ENCODE results near the gene CBLC.

The CBLC gene

DNA sequence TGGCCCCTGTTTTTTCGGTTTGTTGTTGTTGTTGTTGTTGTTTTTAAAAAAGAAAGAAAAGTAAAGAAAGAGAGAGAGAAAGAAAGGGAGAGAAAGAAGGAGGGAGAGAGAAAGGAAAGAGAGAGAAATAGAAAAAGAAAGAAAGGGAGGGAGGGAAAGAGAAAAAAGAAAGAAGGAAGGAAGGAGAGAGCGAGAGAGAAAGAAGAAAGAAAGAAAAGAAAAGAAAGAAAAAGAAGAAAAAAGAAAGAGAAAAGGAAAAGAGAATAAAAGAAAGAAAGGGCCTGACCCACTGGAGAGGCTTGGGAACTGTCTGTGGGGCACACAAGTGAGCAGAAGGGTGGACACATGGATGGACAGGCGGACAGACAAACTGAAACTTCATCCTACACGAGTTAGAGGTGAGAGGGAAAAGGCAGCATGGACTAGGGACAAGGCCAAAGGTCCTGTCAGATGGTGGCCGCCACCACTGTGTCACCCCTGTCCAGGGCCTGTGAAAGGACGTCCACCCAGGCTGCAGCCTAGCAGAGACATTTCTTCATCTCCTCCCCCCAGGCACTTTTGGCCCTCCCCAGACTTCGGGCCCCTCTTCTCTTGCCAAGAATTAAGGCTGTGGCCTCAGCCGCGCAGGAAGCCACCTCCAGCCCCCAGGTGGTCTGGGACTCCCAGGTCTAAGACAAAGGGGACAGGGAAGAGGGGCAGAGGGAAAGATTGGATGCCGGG lies 22.1 kb downstream of the CBLC start:
- DNase-seq (ENCODE audit: low spot score), result no peak
- FAIRE-seq, result no peak

DNA sequence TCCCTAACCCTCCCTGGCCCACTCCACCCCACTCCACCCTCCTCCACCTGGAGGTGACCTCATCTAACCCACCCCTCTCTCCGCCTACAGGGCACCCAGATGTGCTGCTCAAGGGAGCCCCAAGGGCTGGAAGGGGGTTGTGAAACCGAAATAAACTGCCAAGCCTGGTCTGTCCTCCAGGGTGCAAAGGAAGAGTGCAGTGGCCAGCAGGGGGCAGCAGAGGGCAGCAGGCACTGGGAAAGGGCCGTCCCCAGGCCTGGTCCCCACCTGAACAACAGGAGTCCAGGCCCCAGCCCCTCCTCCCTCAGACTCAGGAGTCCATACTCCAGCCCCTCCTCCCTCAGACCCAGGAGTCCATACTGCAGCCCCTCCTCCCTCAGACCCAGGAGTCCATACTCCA lies 22.8 kb downstream of the CBLC start:
- FAIRE-seq (peak; percentile 17), DNase-seq (ENCODE audit: low spot score) (peak; percentile 85)

DNA sequence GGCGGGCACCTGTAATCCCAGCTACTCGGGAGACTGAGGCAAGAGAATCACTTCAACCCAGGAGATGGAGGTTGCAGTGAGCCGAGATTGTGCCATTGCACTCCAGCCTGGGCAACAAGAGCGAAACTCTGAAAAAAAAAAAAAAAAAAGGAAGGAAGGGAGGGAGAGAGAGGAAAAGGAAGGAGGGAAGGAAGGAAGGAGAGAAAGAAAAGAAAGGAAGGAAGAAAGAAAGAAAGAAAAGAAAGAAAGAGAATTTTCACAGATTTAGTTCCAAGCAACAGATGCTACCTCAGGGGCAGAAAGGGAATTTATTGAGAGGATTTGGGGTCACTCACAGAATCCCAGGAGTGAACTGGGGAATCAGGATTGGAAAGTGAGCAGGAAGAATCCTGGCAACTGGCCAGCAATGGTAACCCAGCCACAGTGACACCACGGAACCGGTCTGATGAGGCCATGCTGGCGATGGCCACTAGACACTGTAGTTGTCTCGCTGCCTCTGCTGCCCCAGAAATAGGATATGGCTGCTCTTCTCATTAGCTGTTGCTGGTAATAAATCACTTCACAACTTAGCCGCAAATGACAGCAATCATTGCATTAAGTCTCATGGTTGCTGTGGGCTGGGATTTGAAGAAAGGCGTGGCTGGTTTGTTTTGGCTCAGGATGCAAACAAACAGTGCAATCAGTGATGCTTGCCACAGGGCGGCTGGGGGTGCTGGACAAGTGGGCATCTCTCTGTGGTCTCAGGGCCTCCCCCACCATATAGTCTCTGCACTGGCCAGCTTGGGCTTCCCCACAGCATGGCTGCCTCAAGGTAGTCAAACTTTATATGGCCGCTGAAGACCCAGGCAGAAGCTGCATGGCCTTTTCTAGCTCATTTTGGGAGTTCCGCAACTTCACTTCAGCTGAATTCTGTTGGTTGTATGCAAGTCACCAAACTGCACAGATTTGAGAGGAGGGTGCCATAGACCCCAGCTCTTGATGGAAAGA lies 26.0 kb downstream of the CBLC start:
- FAIRE-seq, result no peak
- no peak for DNase-seq (ENCODE audit: low spot score)

DNA sequence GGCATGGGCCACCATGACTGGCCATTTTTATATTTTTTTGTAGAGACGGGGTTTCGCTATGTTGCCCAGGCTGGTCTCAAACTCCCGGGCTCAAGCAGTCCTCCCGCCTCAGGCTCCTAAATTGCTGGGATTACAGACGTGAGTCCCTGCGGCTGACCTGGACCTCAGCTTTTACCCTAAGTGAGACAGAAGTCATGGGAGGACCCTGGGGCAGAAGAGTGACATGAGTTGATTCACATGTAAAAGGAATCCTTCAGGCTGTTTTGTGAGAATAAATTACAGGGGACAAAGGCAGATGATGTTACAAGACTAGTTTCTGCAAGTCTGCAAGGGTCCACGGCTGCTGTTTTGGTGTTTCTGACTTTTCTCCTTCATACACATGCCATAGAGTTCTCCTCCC lies 28.6 kb downstream of the CBLC start:
- DNase-seq (ENCODE audit: low spot score) (no peak), FAIRE-seq (no peak)

DNA sequence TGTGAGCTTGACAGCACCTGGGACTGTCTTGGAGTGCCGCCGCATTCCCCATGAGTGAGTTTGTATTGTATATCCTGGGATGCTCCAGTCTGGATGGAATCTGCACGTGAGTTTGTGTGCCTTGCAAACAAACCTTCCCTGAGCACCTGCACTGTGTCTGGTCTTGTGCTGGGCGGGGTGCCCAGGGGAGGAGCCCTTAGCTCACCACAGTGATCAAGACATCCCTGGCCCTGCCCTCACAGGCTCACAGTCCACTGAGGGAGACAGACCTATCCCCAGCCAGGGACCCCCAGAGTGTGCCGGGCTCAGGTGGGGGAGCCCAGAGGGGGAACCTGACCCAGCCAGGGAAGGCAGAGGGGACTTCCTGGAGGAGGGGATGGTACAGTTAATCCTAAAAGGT lies 29.5 kb downstream of the CBLC start:
- FAIRE-seq (no peak), DNase-seq (ENCODE audit: low spot score) (peak; percentile 76)

DNA sequence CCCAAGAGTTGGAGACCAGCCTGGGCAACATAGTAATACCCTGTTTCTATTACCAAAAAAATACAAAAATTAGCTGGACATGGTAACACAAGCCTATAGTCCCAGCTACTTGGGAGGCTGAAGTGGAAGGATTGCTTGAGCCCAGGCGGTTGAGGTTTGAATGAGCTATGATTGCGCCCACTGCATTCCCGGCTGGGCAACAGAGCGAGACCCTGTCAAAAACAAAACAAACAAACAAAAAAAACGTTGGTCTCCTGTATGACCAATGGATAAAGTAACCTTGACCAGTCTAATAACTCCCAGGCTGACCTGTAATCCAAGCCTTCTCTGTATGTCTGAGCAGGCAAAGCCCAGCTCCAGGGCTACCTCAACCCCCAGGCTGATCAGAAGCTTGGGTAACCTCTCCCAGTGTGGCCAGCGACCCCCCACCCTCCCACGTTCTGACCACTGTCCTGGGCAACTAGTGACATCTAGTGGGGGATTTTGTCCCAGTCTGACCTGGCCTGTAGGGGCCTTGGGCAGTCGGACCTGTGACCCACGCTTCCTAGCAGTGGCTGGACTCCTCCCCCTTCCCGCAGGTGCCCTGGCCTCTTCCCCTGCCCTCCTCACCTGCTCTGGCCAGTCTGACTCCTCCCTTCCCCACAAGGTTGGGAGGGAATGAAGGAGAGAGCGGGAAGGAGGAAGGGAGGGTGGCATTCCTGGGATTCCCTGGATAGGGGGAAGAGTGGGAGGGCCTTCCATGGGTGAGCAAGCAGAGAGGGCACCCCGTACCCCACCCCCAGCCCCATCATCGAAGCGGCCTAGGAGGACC lies 30.2 kb downstream of the CBLC start:
- DNase-seq (ENCODE audit: low spot score), result peak; percentile 79
- FAIRE-seq, result peak; percentile 87

DNA sequence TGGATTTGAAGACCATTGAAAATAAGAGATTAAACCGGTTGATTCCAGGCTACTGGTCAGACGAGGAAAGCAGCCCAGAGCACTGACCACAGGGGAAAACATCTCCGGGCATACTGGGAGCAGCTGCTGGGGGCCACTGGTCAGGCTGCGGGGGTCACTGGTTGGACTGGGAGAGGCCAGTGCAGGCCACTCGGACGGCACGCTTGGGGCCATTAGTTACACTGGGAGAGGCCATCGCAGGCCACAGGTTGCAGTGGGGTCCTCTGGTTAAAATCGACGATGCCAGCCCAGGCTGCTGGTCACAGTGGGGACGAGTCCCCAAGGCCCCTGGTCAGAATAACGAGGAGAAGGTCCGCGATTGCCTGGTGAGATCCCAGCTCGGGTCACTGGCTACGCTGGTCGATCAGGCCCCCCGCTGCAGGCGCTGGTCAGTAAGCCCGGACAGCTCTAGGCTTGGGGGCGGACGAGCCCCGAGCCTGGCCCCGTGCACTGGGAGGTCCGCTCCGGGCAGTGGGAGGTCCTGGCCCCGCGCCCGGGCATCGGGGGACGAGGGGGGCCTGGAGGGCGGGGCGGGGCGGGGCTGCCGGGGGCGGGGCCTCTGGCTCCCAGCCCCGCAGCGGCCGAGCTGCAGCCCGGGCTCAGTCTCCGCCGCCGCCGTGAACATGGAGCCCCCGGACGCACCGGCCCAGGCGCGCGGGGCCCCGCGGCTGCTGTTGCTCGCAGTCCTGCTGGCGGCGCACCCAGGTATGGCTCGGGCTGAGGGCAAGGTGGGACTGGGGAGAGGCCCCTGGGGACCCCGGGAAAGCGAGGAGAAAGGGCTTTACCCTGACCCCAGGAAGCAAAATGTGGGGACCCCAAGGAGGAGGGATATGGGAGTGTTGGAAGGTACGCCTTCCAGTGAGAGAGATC lies 31.0 kb downstream of the CBLC start, which contains the start of gene BCAM:
Gene BCAM (plus strand): TSS at position 641 of the 909 bp plus-strand sequence. CDS start 22 bp downstream, at position 663.
- FAIRE-seq (no peak), DNase-seq (ENCODE audit: low spot score) (peak; percentile 95)

DNA sequence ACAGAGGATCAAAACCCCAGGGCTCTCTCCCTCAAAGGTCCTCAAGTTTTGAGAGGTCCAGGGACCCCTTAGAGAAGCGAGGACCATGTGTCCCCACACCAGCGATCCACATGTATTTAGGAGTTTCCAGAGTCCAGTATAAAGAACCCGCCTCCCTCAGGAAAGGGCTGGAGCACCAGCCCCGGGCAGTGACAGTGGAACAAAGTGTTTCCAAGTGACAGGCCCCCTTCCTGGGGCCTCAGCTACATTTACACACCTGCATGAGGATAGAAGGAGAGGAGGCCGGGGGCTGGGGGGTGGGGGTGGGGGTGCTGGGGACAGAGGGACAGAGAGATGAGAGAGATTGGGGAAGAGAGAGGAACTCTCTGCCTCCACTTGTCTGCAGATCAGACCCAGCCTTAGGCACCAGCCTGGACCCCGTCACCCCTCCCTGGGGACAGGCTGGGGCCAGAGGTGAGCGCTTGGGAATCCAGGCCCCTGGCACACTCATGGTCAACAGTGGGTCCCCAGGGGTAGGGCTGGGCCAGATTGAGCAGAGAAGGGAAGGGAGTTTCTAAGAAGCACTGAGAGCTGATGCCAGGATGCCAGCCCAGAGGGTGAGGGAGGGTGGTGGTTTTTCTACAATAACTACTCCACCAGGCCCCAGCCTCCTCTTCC lies 32.0 kb downstream of the CBLC start:
- FAIRE-seq, result no peak
- DNase-seq (ENCODE audit: low spot score), result no peak

DNA sequence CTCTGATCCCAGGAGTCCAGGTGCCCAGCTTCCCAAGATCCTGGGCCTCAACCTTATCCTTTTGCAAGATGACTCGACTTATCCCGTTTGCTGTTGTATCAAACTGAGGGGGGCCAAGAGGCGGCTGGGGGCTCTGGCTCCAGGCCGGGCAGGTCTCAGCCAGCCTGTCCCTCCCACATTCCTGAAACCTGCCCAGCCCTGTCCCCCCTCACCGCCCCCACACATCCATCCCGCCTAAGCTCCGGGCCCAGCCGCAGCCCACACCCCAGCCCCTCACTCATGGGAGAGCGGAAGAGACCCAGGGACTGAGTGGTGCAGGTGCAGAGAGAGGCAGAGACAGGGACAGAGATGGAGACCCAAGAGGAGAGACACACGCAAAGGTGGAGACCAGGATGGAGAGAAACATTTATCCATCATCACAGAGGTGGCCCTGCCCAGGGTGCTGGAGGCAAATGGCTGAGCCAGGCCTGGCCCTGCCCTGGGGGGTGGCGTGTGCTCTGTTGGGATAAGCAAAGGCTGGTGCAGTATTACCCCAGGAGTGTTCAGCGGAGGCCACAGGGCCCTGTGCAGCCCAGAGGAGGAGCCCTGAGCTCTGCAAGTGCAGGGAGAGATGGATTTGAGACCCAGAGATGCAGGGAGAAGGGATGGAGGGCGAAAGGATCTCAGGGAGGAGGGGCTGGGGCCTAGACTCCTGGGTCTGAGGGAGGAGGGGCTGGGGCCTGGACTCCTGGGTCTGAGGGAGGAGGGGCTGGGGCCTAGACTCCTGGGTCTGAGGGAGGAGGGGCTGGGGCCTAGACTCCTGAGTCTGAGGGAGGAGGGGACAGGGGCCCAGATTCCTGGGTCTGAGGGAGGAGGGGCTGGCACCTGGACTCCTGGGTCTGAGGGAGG lies 32.8 kb downstream of the CBLC start:
- FAIRE-seq (no peak), DNase-seq (ENCODE audit: low spot score) (no peak)

DNA sequence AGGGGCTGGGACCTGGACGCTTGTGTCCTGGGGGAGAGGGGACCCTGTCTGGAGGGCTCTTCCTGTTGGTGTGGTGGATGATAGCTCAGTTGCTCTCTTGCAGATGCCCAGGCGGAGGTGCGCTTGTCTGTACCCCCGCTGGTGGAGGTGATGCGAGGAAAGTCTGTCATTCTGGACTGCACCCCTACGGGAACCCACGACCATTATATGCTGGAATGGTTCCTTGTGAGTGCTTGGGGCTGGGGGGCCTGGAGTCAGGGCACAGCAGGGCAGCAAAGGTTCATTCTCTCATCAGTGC lies 33.4 kb downstream of the CBLC start:
- DNase-seq (ENCODE audit: low spot score) (no peak), FAIRE-seq (no peak)

DNA sequence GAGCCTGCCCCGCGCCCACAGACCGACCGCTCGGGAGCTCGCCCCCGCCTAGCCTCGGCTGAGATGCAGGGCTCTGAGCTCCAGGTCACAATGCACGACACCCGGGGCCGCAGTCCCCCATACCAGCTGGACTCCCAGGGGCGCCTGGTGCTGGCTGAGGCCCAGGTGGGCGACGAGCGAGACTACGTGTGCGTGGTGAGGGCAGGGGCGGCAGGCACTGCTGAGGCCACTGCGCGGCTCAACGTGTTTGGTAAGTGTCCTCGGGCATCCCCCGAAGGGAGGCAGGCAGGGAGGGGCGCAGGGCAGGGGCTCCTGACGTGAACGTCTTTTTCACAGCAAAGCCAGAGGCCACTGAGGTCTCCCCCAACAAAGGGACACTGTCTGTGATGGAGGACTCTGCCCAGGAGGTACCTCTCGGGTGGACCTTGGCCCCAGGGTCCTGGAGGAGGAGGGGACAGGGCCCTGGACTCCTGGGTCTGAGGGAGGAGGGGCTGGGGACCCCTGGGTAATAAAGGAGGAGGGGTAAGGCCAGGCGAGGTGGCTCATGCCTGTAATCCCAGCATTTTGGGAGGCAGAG lies 34.5 kb downstream of the CBLC start:
- no peak for DNase-seq (ENCODE audit: low spot score)
- FAIRE-seq, result no peak

DNA sequence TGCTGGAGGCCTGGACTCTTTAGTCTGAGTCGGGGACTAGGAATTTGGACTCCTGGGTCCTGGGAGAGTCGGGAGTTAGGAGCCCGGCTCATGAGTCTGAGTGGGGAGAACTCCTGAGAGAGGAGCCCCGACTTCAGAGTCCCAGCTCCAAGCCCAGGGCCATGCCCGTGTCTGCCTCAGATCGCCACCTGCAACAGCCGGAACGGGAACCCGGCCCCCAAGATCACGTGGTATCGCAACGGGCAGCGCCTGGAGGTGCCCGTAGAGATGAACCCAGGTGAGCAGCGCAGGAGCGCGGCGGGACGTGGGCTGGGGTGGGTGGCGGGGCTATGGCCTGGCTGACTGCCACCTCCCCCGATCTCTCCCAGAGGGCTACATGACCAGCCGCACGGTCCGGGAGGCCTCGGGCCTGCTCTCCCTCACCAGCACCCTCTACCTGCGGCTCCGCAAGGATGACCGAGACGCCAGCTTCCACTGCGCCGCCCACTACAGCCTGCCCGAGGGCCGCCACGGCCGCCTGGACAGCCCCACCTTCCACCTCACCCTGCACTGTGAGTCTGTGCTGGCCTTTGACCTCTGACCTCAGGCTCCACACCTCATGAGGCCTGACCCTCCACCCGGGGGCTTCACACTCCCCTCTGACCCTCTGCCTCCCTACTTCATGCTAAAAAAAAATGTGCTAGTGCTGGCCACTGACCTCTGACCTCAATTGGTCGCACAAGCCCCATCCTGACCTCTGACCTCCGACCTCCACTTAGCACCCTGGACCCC lies 35.6 kb downstream of the CBLC start:
- FAIRE-seq (no peak), DNase-seq (ENCODE audit: low spot score) (no peak)

DNA sequence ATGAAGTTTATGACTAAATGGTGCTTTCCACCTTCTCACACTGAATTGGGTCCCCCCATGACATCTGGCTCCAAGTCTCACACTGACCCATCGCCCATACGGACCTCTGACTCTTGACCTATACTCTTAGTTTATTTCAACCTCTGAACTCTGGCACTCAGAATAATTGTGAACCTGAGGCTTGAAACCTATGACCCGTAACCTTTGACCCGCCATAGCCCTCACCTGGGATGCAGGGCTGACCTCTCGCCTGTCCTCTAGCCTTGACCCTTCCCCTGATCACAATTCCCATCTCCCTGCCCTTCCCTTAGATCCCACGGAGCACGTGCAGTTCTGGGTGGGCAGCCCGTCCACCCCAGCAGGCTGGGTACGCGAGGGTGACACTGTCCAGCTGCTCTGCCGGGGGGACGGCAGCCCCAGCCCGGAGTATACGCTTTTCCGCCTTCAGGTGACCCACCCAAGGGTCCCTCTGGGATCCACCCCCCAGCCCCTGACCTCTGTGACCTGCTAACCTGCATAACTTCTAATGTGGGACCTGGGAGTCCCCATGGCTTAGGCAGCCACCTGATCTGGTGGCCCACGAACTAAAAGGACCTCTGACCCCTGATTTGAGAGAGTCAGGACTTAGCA lies 36.3 kb downstream of the CBLC start:
- no peak for DNase-seq (ENCODE audit: low spot score)
- FAIRE-seq, result no peak

DNA sequence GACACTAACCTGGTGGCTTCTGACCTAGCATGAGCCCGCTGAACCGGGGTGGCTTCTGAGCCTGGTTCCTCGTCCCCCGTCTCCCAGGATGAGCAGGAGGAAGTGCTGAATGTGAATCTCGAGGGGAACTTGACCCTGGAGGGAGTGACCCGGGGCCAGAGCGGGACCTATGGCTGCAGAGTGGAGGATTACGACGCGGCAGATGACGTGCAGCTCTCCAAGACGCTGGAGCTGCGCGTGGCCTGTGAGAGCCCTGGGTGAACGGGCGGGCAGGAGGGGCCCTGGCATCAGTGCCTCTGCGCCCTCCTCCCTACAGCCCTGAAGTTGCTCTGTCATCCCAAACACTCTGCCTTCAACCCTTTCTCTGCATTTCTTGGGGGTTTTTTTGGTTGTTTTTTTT lies 36.8 kb downstream of the CBLC start:
- DNase-seq (ENCODE audit: low spot score), result no peak
- FAIRE-seq, result no peak

DNA sequence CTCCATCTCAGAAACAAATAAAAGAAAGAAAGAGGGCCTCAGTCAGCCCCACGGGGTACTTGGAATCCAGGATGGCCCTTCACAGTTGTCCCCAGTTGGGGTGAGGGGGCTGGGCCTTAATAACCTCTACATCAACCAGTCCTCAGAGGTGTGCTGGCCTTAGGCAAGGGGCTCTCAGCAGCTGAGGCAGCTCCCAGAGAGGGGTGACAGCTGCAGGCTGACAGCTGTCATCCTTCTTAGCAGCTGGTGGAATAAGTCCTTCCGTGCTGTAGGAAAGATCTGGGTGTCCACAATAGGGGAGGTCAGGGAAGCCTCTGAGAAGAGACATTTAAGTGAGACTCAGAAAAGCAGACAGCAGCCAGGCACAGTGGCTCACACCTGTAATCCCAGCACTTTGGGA lies 38.6 kb downstream of the CBLC start:
- FAIRE-seq, result no peak
- no peak for DNase-seq (ENCODE audit: low spot score)

DNA sequence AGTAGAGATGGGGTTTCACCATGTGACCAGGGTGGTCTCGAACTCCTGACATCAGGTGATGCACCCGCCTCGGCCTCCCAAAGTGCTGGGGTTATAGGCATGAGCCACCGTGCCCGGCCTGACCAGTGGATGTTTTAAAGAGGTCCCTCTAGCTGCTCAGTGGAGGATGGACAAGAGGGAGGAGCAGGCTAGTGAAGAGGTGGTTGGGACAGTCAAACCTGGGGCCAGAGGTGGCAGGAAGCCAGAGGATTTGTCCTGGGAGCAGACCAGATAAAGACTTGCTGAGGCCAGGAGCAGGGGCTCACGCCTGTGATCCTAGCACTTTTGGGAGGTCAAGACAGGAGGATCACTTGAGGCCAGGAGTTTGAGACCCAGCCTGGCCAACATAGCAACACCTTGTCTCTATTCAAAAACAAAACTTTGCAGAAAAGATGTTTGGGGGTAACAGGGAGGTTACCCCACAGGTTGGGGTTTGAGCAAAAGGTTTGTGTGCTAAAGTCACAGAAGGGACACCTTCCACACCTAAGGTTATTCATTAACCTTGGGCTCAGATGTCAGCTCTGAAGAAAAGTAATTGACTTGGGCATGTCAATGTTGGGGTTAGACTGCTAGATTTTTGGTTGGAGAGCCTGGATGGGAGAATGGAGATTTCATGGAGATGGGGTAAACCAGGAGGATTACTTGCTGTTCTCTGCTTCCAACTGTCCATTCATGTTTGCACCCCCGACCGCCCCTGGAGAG lies 40.2 kb downstream of the CBLC start:
- DNase-seq (ENCODE audit: low spot score), result no peak
- peak; percentile 48 for FAIRE-seq

DNA sequence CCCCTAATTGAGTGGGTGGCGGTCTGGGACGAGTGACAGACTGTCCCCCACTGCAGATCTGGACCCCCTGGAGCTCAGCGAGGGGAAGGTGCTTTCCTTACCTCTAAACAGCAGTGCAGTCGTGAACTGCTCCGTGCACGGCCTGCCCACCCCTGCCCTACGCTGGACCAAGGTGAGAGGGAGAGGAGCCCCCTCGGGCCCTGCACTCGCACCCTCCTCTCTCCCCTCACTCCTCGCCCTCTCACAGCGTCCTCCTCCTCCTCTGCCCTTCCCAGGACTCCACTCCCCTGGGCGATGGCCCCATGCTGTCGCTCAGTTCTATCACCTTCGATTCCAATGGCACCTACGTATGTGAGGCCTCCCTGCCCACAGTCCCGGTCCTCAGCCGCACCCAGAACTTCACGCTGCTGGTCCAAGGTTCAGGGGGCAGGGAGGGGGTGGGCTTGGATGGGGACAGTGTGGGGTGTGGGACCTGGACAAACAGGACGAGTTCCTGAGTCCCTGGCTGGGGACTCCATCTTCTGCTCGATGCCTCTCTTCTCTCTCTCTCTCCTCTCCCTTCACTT lies 40.9 kb downstream of the CBLC start:
- FAIRE-seq (no peak), DNase-seq (ENCODE audit: low spot score) (no peak)
